ENCODE data around the gene UMODL1. TPM values are rescaled to one million over a fixed set of nuclear protein-coding genes. Genes with fewer than 3 reads are reported as not detected.
A peak's percentile ranks its signal among the peaks of the same experiment; 100 is the strongest.

UMODL1 gene
- total and polyA plus RNA-seq, 8 donors: 0.10 to 0.69 (median 0.48) TPM; not detected in 1

GRCh38 chr21:42137191-42137904 lies 66.2 kb downstream of the UMODL1 start:
- no peak overlapping the region for H3K27ac ChIP-seq
- no peak for TF ChIP-seq CTCF (IDR thresholded peaks at IDR 0.05)
- no peaks in the 10 kb centered on the region for H3K36me3 ChIP-seq
- H3K9me3 ChIP-seq: no peaks in the 10 kb centered on the region
- ATAC-seq (no peak), DNase-seq (peak in 1 of 4 donors; percentile 41)
- H3K4me1 ChIP-seq: no peaks in the 10 kb centered on the region
- intact Hi-C loops (cut with DNase I): no loop called here
- no peak overlapping the region for H3K4me3 ChIP-seq
- H3K27me3 ChIP-seq: no peaks in the 10 kb centered on the region

DNA sequence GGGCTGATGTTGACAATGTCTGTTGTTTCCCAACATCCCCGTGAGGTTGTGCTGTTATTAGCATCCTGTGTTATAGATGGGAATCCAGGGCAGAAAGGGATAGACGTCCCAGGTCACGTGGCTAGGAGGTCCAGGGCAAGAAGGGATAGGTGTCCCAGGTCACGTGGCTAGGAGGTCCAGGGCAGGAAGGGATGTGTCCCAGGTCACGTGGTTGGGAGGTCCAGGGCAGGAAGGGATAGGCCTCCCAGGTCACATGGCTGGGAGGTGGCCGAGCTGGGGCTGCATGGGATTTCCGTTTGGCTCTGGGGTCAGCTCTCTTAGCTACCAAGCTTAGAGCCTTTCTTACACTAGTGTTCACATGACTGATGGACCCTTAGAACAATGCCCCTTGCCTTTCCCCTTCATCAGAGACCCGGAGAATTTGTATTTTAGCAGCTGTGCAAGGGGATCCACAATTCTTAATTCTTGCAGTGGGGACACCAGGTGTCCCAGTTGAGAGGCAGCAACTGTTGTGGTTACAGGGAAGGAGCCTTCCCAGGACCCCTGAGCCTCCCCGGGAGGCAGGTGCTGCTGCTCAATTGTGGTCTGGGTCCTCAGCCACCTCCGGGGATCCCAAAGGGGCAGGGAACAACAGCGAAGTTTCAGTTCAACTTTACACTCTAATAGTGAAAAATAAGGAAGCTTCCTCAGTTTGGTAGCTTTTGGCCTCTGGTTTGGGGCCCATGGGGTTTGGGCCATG lies 69.2 kb downstream of the UMODL1 start:
- intact Hi-C loops (cut with DNase I): loop anchor here in 1 of 2 donors (10.0 kb wide), 1 partner anchor 304 kb away; no protein-coding TSS in a partner anchor
- Histone ChIP-seq H3K4me3 (no peak overlapping the region), H3K4me1 (no peaks in the 10 kb centered on the region), H3K27me3 (no peaks in the 10 kb centered on the region), H3K9me3 (no peaks in the 10 kb centered on the region), H3K36me3 (no peaks in the 10 kb centered on the region), H3K27ac (no peak overlapping the region)
- DNase-seq (peak in 1 of 4 donors; percentile 22), ATAC-seq (no peak)
- no peak for TF ChIP-seq CTCF (IDR thresholded peaks at IDR 0.05)

- peak in 1 of 4 donors; percentile 49 for DNase-seq
- Histone ChIP-seq H3K27me3 (no peaks in the 10 kb centered on the region), H3K9me3 (no peaks in the 10 kb centered on the region), H3K4me1 (no peaks in the 10 kb centered on the region), H3K36me3 (no peaks in the 10 kb centered on the region), H3K27ac (no peak overlapping the region), H3K4me3 (no peak overlapping the region)
- no peak for ATAC-seq
- TF ChIP-seq CTCF (IDR thresholded peaks at IDR 0.05): no peak
- intact Hi-C loops (cut with DNase I): loop anchor here in 1 of 2 donors (10.0 kb wide), 1 partner anchor 303 kb away; no protein-coding TSS in a partner anchor
Observed at GRCh38 chr21:42141643-42142042, 70.5 kb downstream of the UMODL1 start.

DNA sequence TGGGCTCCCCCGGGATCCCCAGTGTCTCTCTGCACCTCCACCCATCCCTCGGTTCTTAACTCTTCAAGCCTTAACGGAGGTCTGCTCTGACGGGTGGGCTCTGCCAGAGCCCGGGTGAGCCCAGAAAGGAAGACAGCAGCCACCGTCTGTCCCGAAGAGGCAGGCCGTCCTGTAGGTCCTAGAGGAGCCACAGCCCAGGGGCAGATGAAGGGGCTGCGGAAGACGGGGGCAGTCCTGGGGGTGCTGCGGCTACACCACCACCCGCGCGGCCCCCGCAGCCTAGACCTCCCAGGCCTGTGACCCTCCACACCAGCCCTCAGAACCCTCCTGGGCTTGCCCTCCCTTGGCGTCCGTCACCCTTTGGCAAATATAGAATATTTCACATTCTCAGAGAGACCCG lies 71.0 kb downstream of the UMODL1 start:
- H3K36me3 ChIP-seq: no peaks in the 10 kb centered on the region
- H3K27me3 ChIP-seq: no peaks in the 10 kb centered on the region
- intact Hi-C loops (cut with DNase I): loop anchor here in 1 of 2 donors (10.0 kb wide), 1 partner anchor 303 kb away; no protein-coding TSS in a partner anchor
- H3K4me1 ChIP-seq: no peaks in the 10 kb centered on the region
- no peak overlapping the region for H3K27ac ChIP-seq
- no peak overlapping the region for H3K4me3 ChIP-seq
- TF ChIP-seq CTCF (IDR thresholded peaks at IDR 0.05): no peak
- ATAC-seq (no peak), DNase-seq (peak in 1 of 4 donors; percentile 39)
- H3K9me3 ChIP-seq: no peaks in the 10 kb centered on the region

DNA sequence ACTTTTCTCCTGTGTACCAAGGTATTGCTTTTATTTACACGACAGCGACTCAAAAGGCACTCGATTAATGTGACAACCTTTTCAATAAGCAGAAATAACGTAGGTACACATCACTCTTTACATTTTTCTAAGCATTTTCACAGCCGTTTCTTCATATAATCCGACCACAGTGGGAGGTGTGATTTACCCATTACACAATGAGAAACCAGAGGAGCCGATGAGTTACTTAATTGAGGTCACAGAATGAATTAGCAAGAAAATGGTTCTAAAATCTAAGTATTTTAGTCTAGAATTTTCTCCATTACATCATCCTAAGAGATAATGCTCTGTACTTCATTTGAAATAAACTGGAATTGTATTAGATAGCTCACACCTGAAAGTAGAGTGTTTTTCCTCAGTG lies 71.5 kb downstream of the UMODL1 start:
- Histone ChIP-seq H3K27me3 (no peaks in the 10 kb centered on the region), H3K27ac (no peak overlapping the region), H3K4me1 (no peaks in the 10 kb centered on the region), H3K9me3 (no peaks in the 10 kb centered on the region), H3K4me3 (no peak overlapping the region), H3K36me3 (no peaks in the 10 kb centered on the region)
- no peak for TF ChIP-seq CTCF (IDR thresholded peaks at IDR 0.05)
- DNase-seq (no peak), ATAC-seq (no peak)
- intact Hi-C loops (cut with DNase I): loop anchor here in 1 of 2 donors (10.0 kb wide), 1 partner anchor 302 kb away; no protein-coding TSS in a partner anchor
